ENCODE data around the gene GLG1.

GLG1 gene

GRCh38 chr16:74500907-74501306 is 106.0 kb downstream of the GLG1 start (continued):
- TF ChIP-seq GLIS3 (CRISPR knock-in tag; IDR thresholded peaks at IDR 0.05) (no peak), ZNF70 (CRISPR knock-in tag; IDR thresholded peaks at IDR 0.05) (no peak), BACH2 (CRISPR knock-in tag; IDR thresholded peaks at IDR 0.05; ENCODE audit: borderline replicate concordance) (no peak), ZFP30 (CRISPR knock-in tag; IDR thresholded peaks at IDR 0.05) (no peak), TCF4 (CRISPR knock-in tag; IDR thresholded peaks at IDR 0.05; ENCODE audit: borderline replicate concordance) (no peak), ZNF565 (CRISPR knock-in tag; conservative IDR thresholded peaks at IDR 0.05; ENCODE audit: low read depth) (no peak), ESRRG (CRISPR knock-in tag; IDR thresholded peaks at IDR 0.05) (no peak), ZNF8 (CRISPR knock-in tag; IDR thresholded peaks at IDR 0.05) (no peak), ISL1 (CRISPR knock-in tag; IDR thresholded peaks at IDR 0.05) (no peak), PPARA (CRISPR knock-in tag; IDR thresholded peaks at IDR 0.05; ENCODE audit: borderline replicate concordance) (no peak), RARB (CRISPR knock-in tag; IDR thresholded peaks at IDR 0.05) (no peak)

GRCh38 chr16:74499114-74499513 is 107.8 kb downstream of the GLG1 start:
- ATAC-seq = no peak

GRCh38 chr16:74497761-74498160 is 109.2 kb downstream of the GLG1 start:
- no peak for ATAC-seq

More at GRCh38 chr16:74499114-74499513, 107.8 kb downstream of the GLG1 start:
- no peak for TF ChIP-seq ISL1 (CRISPR knock-in tag; IDR thresholded peaks at IDR 0.05)
- TF ChIP-seq ZNF8 (CRISPR knock-in tag; IDR thresholded peaks at IDR 0.05) = no peak
- TF ChIP-seq TCF4 (CRISPR knock-in tag; IDR thresholded peaks at IDR 0.05; ENCODE audit: borderline replicate concordance) = no peak
- TF ChIP-seq ESRRG (CRISPR knock-in tag; IDR thresholded peaks at IDR 0.05) = no peak
- no peak for TF ChIP-seq CREB5 (CRISPR knock-in tag; IDR thresholded peaks at IDR 0.05; ENCODE audit: low read depth)
- TF ChIP-seq SNAI2 (CRISPR knock-in tag; IDR thresholded peaks at IDR 0.05) = no peak
- TF ChIP-seq TOX (CRISPR knock-in tag; IDR thresholded peaks at IDR 0.05; ENCODE audit: borderline replicate concordance) = no peak
- no peak for TF ChIP-seq OSR1 (CRISPR knock-in tag; IDR thresholded peaks at IDR 0.05)
- TF ChIP-seq ZNF70 (CRISPR knock-in tag; IDR thresholded peaks at IDR 0.05) = no peak

GRCh38 chr16:74496054-74496453 is 110.9 kb downstream of the GLG1 start:
- ATAC-seq = no peak
- TF ChIP-seq PPARA (CRISPR knock-in tag; IDR thresholded peaks at IDR 0.05; ENCODE audit: borderline replicate concordance) (no peak), ZC3H10 (CRISPR knock-in tag; IDR thresholded peaks at IDR 0.05) (no peak), BACH2 (CRISPR knock-in tag; IDR thresholded peaks at IDR 0.05; ENCODE audit: borderline replicate concordance) (no peak), TCF4 (CRISPR knock-in tag; IDR thresholded peaks at IDR 0.05; ENCODE audit: borderline replicate concordance) (no peak), GLIS3 (CRISPR knock-in tag; IDR thresholded peaks at IDR 0.05) (no peak), ESRRG (CRISPR knock-in tag; IDR thresholded peaks at IDR 0.05) (no peak), PATZ1 (CRISPR knock-in tag; IDR thresholded peaks at IDR 0.05; ENCODE audit: borderline replicate concordance) (no peak), TSHZ2 (CRISPR knock-in tag; IDR thresholded peaks at IDR 0.05) (no peak), ISL1 (CRISPR knock-in tag; IDR thresholded peaks at IDR 0.05) (no peak), ZNF70 (CRISPR knock-in tag; IDR thresholded peaks at IDR 0.05) (no peak), OSR1 (CRISPR knock-in tag; IDR thresholded peaks at IDR 0.05) (no peak), ZNF565 (CRISPR knock-in tag; conservative IDR thresholded peaks at IDR 0.05; ENCODE audit: low read depth) (no peak), TOX (CRISPR knock-in tag; IDR thresholded peaks at IDR 0.05; ENCODE audit: borderline replicate concordance) (no peak), CSDC2 (CRISPR knock-in tag; IDR thresholded peaks at IDR 0.05) (no peak)

More at GRCh38 chr16:74497761-74498160, 109.2 kb downstream of the GLG1 start:
- TF ChIP-seq ZNF70 (CRISPR knock-in tag; IDR thresholded peaks at IDR 0.05) (no peak), CREB5 (CRISPR knock-in tag; IDR thresholded peaks at IDR 0.05; ENCODE audit: low read depth) (no peak), ZC3H10 (CRISPR knock-in tag; IDR thresholded peaks at IDR 0.05) (no peak), ZNF565 (CRISPR knock-in tag; conservative IDR thresholded peaks at IDR 0.05; ENCODE audit: low read depth) (no peak), ARNTL (CRISPR knock-in tag; IDR thresholded peaks at IDR 0.05; ENCODE audit: borderline replicate concordance, low read depth) (no peak), ZNF8 (CRISPR knock-in tag; IDR thresholded peaks at IDR 0.05) (no peak), ZFP30 (CRISPR knock-in tag; IDR thresholded peaks at IDR 0.05) (no peak), POU6F1 (CRISPR knock-in tag; IDR thresholded peaks at IDR 0.05; ENCODE audit: borderline replicate concordance, low read depth) (no peak), CSDC2 (CRISPR knock-in tag; IDR thresholded peaks at IDR 0.05) (no peak)

Data from SK-N-SH treated with all-trans-retinoic acid at 6 μM for 48 hours (cell line).